HepG2 (cell line): ENCODE results near the gene DPH2. TPM values are rescaled to one million over a fixed set of nuclear protein-coding genes. Genes with fewer than 3 reads are reported as not detected.

Experiments used
- FOXP4 ChIP-seq: sonication (generic); formaldehyde crosslinking; IDR thresholded peaks from 2 replicates; pipeline ENCODE4 v1.4.0; 2020; ENCODE audit warnings: missing genetic modification reagents
- MYPOP ChIP-seq: sonication (generic); formaldehyde crosslinking; IDR thresholded peaks from 2 replicates; pipeline ENCODE4 v1.8.1; 2023; ENCODE audit warnings: mild to moderate bottlenecking, moderate library complexity, missing genetic modification reagents
- NFATC3 ChIP-seq: sonication (generic); formaldehyde crosslinking; IDR thresholded peaks from 2 replicates; pipeline ENCODE4 v1.5.1; 2020; ENCODE audit warnings: mild to moderate bottlenecking, missing genetic modification reagents
- POLR2G ChIP-seq: fragments of 200-400 bp; formaldehyde crosslinking; IDR thresholded peaks from 2 replicates; pipeline ENCODE4 v1.6.1; 2018; ENCODE audit warnings: mild to moderate bottlenecking, low read depth, low read length, moderate library complexity
- RBFOX2 ChIP-seq: fragments of 200-400 bp; formaldehyde crosslinking; IDR thresholded peaks from 2 replicates; pipeline ENCODE4 v1.6.1; 2017; ENCODE audit warnings: low read depth, mild to moderate bottlenecking, low read length
- TARDBP ChIP-seq: sonication (generic); formaldehyde crosslinking; IDR thresholded peaks from 2 replicates; pipeline ENCODE4 v1.8.0; 2022; ENCODE audit warnings: mild to moderate bottlenecking, missing genetic modification reagents
- ZNF337 ChIP-seq: sonication (generic); formaldehyde crosslinking; IDR thresholded peaks from 2 replicates; pipeline ENCODE4 v1.5.1; 2020; ENCODE audit warnings: missing genetic modification reagents, low read depth, mild to moderate bottlenecking, borderline replicate concordance
- ZNF574 ChIP-seq: sonication (generic); formaldehyde crosslinking; IDR thresholded peaks from 2 replicates; pipeline ENCODE4 v1.4.0; 2020; ENCODE audit warnings: missing genetic modification reagents
- ZNF841 ChIP-seq: sonication (generic); formaldehyde crosslinking; IDR thresholded peaks from 2 replicates; pipeline ENCODE4 v1.8.1; 2023; ENCODE audit warnings: missing genetic modification reagents, borderline replicate concordance
- polyA plus RNA-seq, 8 experiments: library from polyadenylated mRNA; depleted of rRNA in 3 of 8; stranded (reverse) in 7 of 8; unstranded in 1 of 8; fragments of >200 nt; fragmentation: Illumina TruSeq in 4 of 8; extraction: Trizol in 4 of 8; gene quantifications; 2 replicates each; pipeline versions ENCODE4 v1.2.1 to v1.2.3, GENCODE V29; 2011 to 2016; ENCODE audit warnings: low read depth in 4 of 8, missing spikeins in 1 of 8, mixed read lengths in 1 of 8; ENCODE audit not compliant: insufficient read depth in 1 of 8
- total RNA-seq, 5 experiments: library from RNA; depleted of rRNA; stranded (reverse); fragments of >200 nt; fragmentation: Illumina TruSeq; extraction: Trizol; gene quantifications; 2 replicates each; pipeline ENCODE4 v1.2.3, GENCODE V29; 2016; ENCODE audit warnings: low read depth in 1 of 5
- TF ChIP-seq, protein P1 (sequence below): sonication (generic); formaldehyde crosslinking; IDR thresholded peaks from 2 replicates; pipeline ENCODE4 v1.4.0; 2020; ENCODE audit warnings: missing genetic modification reagents
- TF ChIP-seq, protein P2 (sequence below): sonication (generic); formaldehyde crosslinking; IDR thresholded peaks from 2 replicates; pipeline ENCODE4 v1.4.0; 2020; ENCODE audit warnings: missing genetic modification reagents
- TF ChIP-seq, protein P3 (sequence below): sonication (generic); formaldehyde crosslinking; IDR thresholded peaks from 2 replicates; pipeline ENCODE4 v1.5.0; 2020; ENCODE audit warnings: mild to moderate bottlenecking, missing genetic modification reagents, borderline replicate concordance

Gene DPH2
- total and polyA plus RNA-seq, 2 of the 13 experiments (the other 11 are each of a cell fraction or from before 2014, with no cell fraction given): 32.2 to 38.3 TPM

DNA sequence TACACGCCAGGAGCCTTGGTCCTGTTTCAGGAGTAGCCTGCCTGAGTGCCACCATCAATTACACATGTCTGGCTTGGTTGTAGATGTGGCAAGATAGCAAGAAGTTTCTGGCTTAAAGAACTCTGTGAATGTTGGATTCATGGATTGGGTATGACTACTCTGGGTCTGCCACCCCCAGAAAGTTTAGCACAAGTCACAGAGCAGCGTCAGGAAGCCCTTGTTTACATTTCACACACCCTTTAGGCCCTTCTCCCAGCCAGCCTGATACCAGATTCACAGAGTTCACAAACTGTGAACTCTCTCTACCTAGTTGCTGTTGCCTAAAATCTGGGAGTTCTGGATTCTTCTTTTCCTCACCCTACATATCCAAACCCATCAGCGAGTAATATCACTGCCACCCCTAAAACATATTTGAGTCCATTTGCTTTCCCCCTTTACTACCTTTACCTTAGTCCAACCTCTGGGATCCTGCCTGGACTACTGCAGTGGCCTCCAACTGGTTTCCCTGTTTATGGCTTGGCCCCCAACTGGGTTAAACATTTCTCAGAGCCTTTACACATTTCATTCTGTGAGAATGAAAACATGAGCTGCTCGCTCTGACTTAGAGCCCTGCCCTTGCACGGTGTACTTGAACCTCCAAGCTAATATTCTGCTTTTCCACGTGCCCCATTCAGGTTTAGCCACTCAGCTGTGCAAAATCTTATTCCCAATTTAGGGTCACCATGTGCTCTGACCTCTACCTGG, 17.5 kb downstream of the DPH2 start (continued):
- TF ChIP-seq NFATC3 (no peak), FOXP4 (CRISPR knock-in tag) (peak; percentile 34; the same call in 1 of the 2 replicates), MYPOP (peak; percentile 50; the same call in 1 of the 2 replicates), POLR2G (no peak), ZNF337 (no peak), ZNF841 (CRISPR knock-in tag) (no peak), ZNF574 (CRISPR knock-in tag) (no peak), RBFOX2 (0 out of 2 replicates have a peak, but pooled peaks have one; percentile 43), TARDBP (no peak)
- TF ChIP-seq, protein P1, sequence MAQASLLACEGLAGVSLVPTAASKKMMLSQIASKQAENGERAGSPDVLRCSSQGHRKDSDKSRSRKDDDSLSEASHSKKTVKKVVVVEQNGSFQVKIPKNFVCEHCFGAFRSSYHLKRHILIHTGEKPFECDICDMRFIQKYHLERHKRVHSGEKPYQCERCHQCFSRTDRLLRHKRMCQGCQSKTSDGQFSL (CRISPR knock-in tag): no peak
- TF ChIP-seq, protein P2, sequence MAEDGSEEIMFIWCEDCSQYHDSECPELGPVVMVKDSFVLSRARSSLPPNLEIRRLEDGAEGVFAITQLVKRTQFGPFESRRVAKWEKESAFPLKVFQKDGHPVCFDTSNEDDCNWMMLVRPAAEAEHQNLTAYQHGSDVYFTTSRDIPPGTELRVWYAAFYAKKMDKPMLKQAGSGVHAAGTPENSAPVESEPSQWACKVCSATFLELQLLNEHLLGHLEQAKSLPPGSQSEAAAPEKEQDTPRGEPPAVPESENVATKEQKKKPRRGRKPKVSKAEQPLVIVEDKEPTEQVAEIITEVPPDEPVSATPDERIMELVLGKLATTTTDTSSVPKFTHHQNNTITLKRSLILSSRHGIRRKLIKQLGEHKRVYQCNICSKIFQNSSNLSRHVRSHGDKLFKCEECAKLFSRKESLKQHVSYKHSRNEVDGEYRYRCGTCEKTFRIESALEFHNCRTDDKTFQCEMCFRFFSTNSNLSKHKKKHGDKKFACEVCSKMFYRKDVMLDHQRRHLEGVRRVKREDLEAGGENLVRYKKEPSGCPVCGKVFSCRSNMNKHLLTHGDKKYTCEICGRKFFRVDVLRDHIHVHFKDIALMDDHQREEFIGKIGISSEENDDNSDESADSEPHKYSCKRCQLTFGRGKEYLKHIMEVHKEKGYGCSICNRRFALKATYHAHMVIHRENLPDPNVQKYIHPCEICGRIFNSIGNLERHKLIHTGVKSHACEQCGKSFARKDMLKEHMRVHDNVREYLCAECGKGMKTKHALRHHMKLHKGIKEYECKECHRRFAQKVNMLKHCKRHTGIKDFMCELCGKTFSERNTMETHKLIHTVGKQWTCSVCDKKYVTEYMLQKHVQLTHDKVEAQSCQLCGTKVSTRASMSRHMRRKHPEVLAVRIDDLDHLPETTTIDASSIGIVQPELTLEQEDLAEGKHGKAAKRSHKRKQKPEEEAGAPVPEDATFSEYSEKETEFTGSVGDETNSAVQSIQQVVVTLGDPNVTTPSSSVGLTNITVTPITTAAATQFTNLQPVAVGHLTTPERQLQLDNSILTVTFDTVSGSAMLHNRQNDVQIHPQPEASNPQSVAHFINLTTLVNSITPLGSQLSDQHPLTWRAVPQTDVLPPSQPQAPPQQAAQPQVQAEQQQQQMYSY (CRISPR knock-in tag): no peak
- TF ChIP-seq, protein P3, sequence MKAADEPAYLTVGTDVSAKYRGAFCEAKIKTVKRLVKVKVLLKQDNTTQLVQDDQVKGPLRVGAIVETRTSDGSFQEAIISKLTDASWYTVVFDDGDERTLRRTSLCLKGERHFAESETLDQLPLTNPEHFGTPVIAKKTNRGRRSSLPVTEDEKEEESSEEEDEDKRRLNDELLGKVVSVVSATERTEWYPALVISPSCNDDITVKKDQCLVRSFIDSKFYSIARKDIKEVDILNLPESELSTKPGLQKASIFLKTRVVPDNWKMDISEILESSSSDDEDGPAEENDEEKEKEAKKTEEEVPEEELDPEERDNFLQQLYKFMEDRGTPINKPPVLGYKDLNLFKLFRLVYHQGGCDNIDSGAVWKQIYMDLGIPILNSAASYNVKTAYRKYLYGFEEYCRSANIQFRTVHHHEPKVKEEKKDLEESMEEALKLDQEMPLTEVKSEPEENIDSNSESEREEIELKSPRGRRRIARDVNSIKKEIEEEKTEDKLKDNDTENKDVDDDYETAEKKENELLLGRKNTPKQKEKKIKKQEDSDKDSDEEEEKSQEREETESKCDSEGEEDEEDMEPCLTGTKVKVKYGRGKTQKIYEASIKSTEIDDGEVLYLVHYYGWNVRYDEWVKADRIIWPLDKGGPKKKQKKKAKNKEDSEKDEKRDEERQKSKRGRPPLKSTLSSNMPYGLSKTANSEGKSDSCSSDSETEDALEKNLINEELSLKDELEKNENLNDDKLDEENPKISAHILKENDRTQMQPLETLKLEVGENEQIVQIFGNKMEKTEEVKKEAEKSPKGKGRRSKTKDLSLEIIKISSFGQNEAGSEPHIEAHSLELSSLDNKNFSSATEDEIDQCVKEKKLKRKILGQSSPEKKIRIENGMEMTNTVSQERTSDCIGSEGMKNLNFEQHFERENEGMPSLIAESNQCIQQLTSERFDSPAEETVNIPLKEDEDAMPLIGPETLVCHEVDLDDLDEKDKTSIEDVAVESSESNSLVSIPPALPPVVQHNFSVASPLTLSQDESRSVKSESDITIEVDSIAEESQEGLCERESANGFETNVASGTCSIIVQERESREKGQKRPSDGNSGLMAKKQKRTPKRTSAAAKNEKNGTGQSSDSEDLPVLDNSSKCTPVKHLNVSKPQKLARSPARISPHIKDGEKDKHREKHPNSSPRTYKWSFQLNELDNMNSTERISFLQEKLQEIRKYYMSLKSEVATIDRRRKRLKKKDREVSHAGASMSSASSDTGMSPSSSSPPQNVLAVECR (CRISPR knock-in tag): peak; percentile 37; the same call in 1 of the 2 replicates
